OCI-LY7 (cell line): ENCODE results near the gene MUC6.

Experiments
- CTCF ChIP-seq: fragments of 200-600 bp; sonication (generic); conservative IDR thresholded peaks from 2 replicates; pipeline ENCODE4 v1.5.1; 2014; ENCODE audit warnings: mild to moderate bottlenecking, antibody characterized with exemption, low read length, moderate library complexity, mixed read lengths
- EZH2phosphoT487 ChIP-seq: fragments of 200-600 bp; sonication (generic); IDR thresholded peaks from 2 replicates; pipeline ENCODE4 v1.6.1; 2018; ENCODE audit warnings: low read depth, borderline replicate concordance, mild to moderate bottlenecking, mixed run types, antibody characterized with exemption, low read length, moderate library complexity, mixed read lengths

- TF ChIP-seq CTCF (no peak), EZH2phosphoT487 (no peak)
Measured at GRCh38 chr11:1012291-1012690, 24.2 kb downstream of the MUC6 start.
